Measurements from ENCODE around the gene SPATA18.
"Not testable (repeated sequence)": the region's sequence is repeated elsewhere in the genome, so short reads cannot be mapped to it uniquely, and the experiment has no call there.

The SPATA18 gene

DNA sequence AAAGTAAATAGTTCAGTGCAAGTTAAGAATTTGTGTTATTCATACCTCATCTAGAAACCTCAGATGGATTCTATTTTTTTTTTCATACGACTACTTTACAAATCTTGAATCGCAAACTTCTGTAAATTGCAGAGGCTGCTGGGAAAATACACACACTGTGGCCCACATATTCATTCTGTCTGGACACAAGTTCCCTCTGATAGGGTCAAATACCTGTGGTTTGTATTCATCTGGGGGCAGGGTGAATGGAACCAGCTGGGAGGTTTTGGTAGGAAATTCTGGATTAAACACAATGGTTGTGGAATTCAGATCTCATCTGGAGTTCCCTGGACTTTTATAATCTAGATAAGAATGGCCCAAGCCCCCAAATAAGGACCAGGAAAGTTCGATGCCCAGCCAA, 56.2 kb downstream of the SPATA18 start:
- no peak for DNase-seq (ENCODE audit: low spot score)

DNA sequence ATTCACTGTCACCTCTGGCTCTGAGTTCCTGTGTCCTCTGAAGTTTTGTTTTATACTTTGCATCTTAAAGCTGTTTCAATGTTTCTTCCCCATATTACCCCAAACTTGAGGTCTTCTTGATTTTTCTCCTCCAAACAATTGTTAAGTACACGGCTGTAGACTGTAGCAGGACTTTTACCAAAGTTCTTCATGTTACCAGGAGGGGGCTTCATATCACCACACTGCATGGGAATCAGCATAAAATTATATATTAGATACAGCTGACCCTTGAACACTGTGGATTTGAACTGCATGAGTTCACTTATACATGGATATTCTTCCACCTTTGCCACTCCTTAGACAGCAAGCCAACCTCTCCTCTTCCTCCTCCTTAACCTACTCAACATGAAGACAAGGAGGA, 56.6 kb downstream of the SPATA18 start:
- DNase-seq (ENCODE audit: low spot score): no peak

DNA sequence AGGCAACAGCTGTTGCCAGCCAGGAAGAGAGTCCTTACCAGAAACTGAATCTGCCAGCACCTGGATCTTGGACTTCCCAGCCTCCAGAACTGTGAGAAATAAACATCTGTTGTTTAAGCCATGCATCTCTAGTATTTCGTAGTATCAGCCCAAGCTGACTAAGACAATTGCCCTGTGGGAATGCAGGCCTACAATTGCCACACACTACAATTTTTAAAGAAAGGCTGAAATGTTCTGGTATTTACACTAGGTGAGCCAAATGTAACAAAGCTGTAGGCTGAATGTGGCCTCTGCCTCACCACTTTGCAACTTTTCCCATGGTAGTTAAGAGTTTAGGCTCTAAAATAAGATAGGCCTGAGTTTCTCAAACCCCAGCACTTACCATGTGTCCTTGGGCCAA, 59.1 kb downstream of the SPATA18 start:
- DNase-seq (ENCODE audit: low spot score): no peak

DNA sequence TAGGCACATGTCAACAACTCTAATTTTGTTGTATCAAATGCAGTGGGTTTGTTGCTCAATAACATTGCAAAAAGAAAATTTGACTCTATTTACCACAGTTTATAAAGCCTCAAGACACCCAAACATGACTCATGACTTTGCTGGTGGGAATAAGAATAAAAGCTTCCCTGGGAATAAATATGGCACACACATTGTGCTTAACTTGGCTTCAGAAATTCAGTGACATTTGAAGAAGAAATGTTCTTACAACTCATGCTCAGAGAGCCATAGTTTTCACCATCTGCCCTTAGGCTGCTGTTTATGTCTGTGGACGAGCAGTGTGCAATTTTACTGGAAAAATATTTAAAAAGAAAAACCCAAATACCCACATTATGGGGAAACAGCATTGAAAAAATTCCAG, 60.9 kb downstream of the SPATA18 start:
- DNase-seq (ENCODE audit: low spot score): no peak

DNA sequence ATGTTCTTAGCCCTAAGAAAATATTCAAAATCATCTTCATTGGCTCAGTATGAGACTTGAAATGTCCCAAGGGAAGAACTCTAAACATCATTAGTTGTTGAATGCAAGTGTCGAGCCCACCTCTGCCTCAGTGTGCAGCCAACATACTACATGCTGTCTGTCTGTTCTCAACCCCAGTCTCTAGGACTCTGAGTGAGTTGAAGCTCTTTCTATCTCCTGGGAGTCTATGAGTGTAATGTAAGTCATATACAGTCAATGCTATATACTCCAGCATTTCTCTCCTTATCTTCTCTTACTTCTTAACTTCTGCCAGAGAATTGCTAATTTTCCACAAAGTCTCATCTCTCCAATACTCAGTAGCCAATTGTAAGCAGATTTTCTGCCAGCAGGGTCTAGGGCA, 61.3 kb downstream of the SPATA18 start:
- DNase-seq (ENCODE audit: low spot score): no peak

DNA sequence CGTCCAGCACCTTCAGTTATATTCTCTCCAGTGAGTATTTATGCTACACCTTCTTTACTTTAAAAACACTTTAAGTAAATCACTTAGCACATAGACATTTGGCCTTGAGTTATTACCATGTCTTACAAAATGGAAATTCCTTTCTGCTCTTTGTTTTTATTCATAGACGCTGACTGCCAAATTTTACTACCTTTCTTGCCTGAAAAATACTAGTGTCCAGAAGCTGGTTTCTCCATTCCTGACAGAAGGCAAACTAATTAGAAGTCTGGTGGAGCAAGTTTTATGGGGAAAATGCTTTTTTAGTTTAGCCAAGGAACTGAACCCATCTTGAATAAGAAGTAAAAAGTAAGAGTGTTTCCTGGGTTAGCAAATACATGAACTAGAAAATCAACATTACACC, 65.5 kb downstream of the SPATA18 start:
- DNase-seq (ENCODE audit: low spot score): no peak

DNA sequence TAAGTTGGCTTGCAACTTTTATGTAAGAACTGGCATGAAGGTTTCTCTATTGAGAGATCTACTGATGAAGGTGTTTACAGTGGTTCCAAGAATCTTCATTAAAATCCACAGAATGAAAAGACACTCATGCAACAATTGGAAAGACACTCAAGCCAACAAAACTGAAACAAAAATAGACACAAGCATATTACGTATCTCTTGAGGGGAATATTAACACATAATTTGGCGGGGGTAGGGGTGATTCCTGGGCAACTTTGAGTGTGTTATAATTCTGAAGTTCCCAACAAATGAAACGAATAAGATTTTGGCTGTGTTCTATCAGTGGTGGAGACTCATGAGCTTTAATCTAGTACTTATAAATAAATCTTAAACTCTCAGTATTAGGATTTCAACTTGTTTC, 75.1 kb downstream of the SPATA18 start:
- no peak for DNase-seq (ENCODE audit: low spot score)

DNA sequence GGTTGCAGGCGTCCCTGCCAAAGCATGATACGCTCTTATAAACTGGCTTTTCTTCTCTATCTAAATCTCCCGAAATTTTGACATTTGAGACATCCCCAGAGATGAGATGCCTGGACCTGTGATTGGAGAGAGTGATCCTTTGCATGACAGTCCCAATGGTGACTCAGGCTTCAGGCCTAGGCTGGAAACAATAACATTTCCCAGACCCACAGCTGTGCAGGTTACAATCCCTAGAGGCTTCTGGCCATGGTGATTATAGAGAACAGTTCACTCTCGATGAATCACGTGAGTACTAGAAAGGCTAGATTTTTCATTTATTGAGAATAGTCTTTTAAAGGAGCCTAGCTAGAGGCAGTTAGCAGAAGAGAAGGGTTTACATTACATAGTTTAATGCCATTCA, 75.9 kb downstream of the SPATA18 start:
- no peak for DNase-seq (ENCODE audit: low spot score)

DNA sequence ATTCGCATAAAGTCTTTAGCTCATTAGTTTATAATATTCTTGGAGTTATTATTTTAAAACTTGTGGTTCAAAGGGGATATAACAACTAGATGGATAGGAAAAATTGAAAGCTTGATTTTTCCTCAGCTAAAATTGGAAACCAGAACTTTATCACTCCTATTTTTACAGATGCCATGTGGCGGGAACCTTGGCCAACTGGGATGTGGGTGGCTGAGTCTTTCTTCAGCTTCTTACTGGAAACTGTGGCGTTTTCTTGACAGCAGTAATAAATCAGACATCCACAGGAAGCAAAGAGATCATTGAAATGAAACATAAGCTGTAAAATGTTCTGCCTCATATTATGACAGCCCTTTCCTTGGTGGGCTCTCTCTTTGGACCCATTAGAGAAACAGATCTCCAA, 84.1 kb downstream of the SPATA18 start:
- DNase-seq (ENCODE audit: low spot score): no peak

DNA sequence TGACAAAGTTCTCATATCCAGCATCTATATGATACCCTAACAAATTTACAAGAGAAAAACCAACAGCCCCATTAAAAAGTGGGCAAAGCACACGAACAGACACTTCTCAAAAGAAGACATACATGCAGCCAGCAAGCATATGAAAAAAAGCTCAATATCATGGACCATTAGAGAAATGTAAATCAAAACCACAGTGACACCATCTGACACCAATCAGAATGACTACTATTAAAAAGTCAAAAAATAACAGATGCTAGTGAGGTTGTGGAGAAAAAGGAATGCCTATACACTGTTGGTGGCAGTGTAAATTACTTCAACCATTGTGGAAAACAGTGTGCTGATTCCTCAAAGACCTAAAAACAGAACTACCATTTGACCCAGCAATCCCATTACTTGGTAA, 86.0 kb downstream of the SPATA18 start:
- DNase-seq (ENCODE audit: low spot score): not testable (repeated sequence)

DNA sequence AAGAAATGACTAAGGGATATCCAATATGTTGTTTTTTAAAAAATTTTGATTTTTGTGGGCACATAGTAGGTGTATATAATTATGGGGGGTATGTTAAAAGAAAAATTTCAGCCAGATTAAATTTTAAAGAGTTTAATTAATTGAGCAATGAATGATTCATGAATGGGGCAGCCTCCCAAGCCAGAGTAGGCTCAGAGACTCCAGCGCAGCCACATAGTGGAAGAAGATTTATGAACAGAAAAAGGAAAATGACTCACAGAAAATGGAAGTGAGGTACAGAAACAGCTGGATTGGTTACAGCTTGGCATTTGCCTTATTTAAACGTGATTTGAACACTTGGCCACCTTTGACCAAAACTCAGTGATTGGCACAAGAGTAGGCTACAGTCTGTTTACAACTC, 91.7 kb downstream of the SPATA18 start:
- no peak for DNase-seq (ENCODE audit: low spot score)

DNA sequence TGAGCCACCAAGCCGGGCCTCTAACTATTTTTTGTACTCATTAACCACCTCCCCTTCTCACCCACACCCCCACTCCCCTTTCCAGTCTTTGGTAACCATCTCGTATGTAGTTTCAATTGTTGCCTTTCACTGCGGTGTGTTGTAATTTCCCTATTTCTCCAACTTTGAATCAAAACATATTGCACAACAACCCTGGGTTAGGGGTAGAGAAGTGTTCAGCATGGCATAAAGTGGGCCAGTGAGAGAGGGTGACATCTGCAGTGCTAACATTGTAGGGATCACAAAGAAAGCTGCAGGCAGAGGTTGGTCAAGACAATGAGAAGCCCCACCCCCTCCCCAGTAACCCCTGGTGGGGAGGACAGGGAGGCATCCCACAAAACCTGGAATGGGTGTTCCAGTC, 92.7 kb downstream of the SPATA18 start:
- no peak for DNase-seq (ENCODE audit: low spot score)

DNA sequence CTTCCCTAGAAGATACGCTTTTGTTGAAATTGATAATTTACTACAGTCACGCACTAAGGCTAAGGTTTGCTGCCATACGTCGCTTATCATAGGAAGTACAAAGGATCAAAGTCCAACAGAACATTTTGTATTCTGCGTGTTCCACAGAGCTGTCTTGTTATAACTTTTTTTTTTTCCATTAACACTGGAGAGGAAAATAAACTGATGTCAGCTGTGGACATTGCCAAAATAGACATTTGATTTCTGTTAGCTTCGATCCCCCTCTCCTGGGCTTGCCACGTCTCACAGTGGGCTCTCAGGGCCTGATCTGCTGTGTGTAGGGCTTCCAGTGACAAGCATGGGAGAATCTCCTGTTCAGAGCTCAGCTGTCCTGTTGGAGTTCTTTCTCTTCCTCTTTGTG, 93.3 kb downstream of the SPATA18 start:
- no peak for DNase-seq (ENCODE audit: low spot score)
